Lung (tissue), 12 donors: ENCODE data around the gene IP6K3. TPM values are rescaled to one million over a fixed set of nuclear protein-coding genes. Genes with fewer than 3 reads are reported as not detected.

ENCODE experiments used
- ATAC-seq: fragments of 200-7000 bp; cut with Tn5 transposase; one replicate; pipeline ENCODE4 v1.9.1; 2020; ENCODE audit warnings: moderate number of reproducible peaks; ENCODE audit not compliant: insufficient read depth, low FRiP score
- DNase-seq, 3 donors: peaks; one replicate each; pipeline ENCODE4 v3.0.0-alpha.2; 2013 to 2017
- H3K27ac ChIP-seq, 2 donors: one replicate each; pipeline ENCODE4 v1.5.1; 2013; ENCODE audit warnings: mild to moderate bottlenecking in 2 of 2, moderate library complexity in 2 of 2, control low read depth in 1 of 2, inconsistent platforms in 1 of 2, low read depth in 1 of 2, low read length in 1 of 2
- H3K27me3 ChIP-seq, 3 donors: one replicate each; pipeline ENCODE4 v1.5.1; 2013; ENCODE audit warnings: low read length in 2 of 3; ENCODE audit not compliant: control insufficient read depth in 3 of 3, insufficient read depth in 3 of 3
- H3K36me3 ChIP-seq, 4 donors: one replicate each; pipeline ENCODE4 v1.5.1; 2013; ENCODE audit warnings: low read length in 4 of 4, mild to moderate bottlenecking in 1 of 4, moderate library complexity in 1 of 4; ENCODE audit not compliant: control insufficient read depth in 4 of 4, insufficient read depth in 4 of 4
- H3K4me1 ChIP-seq, 5 donors: one replicate each; pipeline ENCODE4 v1.5.1; 2013; ENCODE audit warnings: low read length in 5 of 5, mild to moderate bottlenecking in 2 of 5, moderate library complexity in 1 of 5; ENCODE audit not compliant: control insufficient read depth in 5 of 5, insufficient read depth in 5 of 5
- H3K4me3 ChIP-seq: one replicate; pipeline ENCODE4 v1.5.1; 2013; ENCODE audit warnings: mild to moderate bottlenecking, control low read depth, moderate library complexity
- H3K9ac ChIP-seq, 2 donors: one replicate each; pipeline ENCODE4 v1.5.1; 2013; ENCODE audit warnings: low read length in 2 of 2, control low read depth in 1 of 2; ENCODE audit not compliant: insufficient read depth in 1 of 2
- H3K9me3 ChIP-seq, 4 donors: one replicate each; pipeline ENCODE4 v1.5.1; 2013; ENCODE audit warnings: low read length in 3 of 4, mild to moderate bottlenecking in 1 of 4, moderate library complexity in 1 of 4; ENCODE audit not compliant: control insufficient read depth in 4 of 4, insufficient read depth in 3 of 4
- CTCF ChIP-seq: IDR thresholded peaks from 2 replicates; pipeline ENCODE4 v1.5.1; 2012; ENCODE audit warnings: mild to moderate bottlenecking; ENCODE audit errors: control extremely low read depth, extremely low read depth
- WGBS, 2 donors: extraction: QIAGEN DNeasy Blood & Tissue Kit; methylation state at CpG; one replicate each; pipeline ENCODE4 v1.1.7; 2013; 5-methylcytosine and 5-hydroxymethylcytosine counted together
- polyA plus RNA-seq, 2 donors: library from polyadenylated mRNA; stranded (reverse); fragments of 200-250 nt; gene quantifications; one replicate each; pipeline ENCODE4 v1.2.1, GENCODE V29; 2013
- total RNA-seq, 2 donors: library from RNA; depleted of rRNA in 1 of 2; stranded (reverse); fragments of >200 nt in 1 of 2; gene quantifications; one replicate each; pipeline ENCODE4 v1.2.1, GENCODE V29; 2014 to 2021
- donor health status: control.
- donor health status: control.
- donor health status: Bipolar disorder and iron deficiency.
- donor health status: healthy.
- donor health status: DM: yes; HTN: yes; CAD: no.

IP6K3 gene
- total and polyA plus RNA-seq, 4 donors = 1.3 to 3.9 (median 2.5) TPM

- Histone ChIP-seq H3K27ac (no peak overlapping the region), H3K9me3 (no peaks in the 10 kb centered on the region), H3K4me1 (no peaks in the 10 kb centered on the region), H3K9ac (no peak overlapping the region), H3K36me3 (peaks cover 0 to 77% (median 14%) of the 10 kb centered on the region in 4 donors), H3K27me3 (no peaks in the 10 kb centered on the region), H3K4me3 (no peak overlapping the region)
- ATAC-seq (no peak), DNase-seq (no peak)
- TF ChIP-seq CTCF = no peak
- 92 to 94% methylated on average over 15 of the region's 15 CpGs for WGBS, 2 donors
These were observed 70.1 kb downstream of the IP6K3 start for GRCh38 chr6:33676416-33677142.

- Histone ChIP-seq H3K36me3 (peaks cover 0 to 77% (median 15%) of the 10 kb centered on the region in 4 donors), H3K27me3 (no peaks in the 10 kb centered on the region), H3K4me1 (no peaks in the 10 kb centered on the region), H3K9me3 (no peaks in the 10 kb centered on the region), H3K27ac (no peak overlapping the region), H3K4me3 (no peak overlapping the region), H3K9ac (no peak overlapping the region)
- TF ChIP-seq CTCF = no peak
- ATAC-seq (no peak), DNase-seq (no peak)
- WGBS, 2 donors = 96 to 97% methylated on average over 7 of the region's 7 CpGs
These were observed 70.7 kb downstream of the IP6K3 start for GRCh38 chr6:33675968-33676367.

- no peaks in the 10 kb centered on the region for H3K9me3 ChIP-seq
- no peak overlapping the region for H3K27ac ChIP-seq
- H3K36me3 ChIP-seq = peaks cover 0 to 78% (median 17%) of the 10 kb centered on the region in 4 donors
- no peak overlapping the region for H3K4me3 ChIP-seq
- TF ChIP-seq CTCF = no peak
- H3K4me1 ChIP-seq = no peaks in the 10 kb centered on the region
- H3K9ac ChIP-seq = no peak overlapping the region
- WGBS, 2 donors = 81 to 88% methylated on average over 7 of the region's 7 CpGs
- DNase-seq (no peak), ATAC-seq (no peak)
- H3K27me3 ChIP-seq = no peaks in the 10 kb centered on the region
These were observed 72.9 kb downstream of the IP6K3 start for GRCh38 chr6:33673851-33674250.
